PC-3 (cell line): Measurements from ENCODE around the gene CFAP299. TPM values are rescaled to one million over a fixed set of nuclear protein-coding genes. Genes with fewer than 3 reads are reported as not detected.
"Not testable (repeated sequence)": the region's sequence is repeated elsewhere in the genome, so short reads cannot be mapped to it uniquely, and the experiment has no call there.

Experiments
- ATAC-seq: fragments of 200-7000 bp; cut with Tn5 transposase; 2 replicates; pipeline ENCODE4 v1.9.1; 2020; ENCODE audit warnings: mild to moderate bottlenecking, moderate library complexity
- BruUV-seq: library from RNA; stranded (reverse); fragments of 400-500 nt; replicated peaks from 2 replicates; lab custom pipeline; 2021; lab: Mats Ljungman, UMichigan
- CTCF ChIA-PET: fragments of 300-600 bp; sonication (Branson Sonifier 250); formaldehyde crosslinking; loops from one replicate; lab custom pipeline; 2022; ENCODE audit warnings: antibody characterized with exemption; lab: Charles Lee
- POLR2A ChIA-PET: fragments of 300-600 bp; sonication (Branson Sonifier 250); formaldehyde crosslinking; loops from one replicate; lab custom pipeline; 2022; ENCODE audit warnings: antibody characterized with exemption; ENCODE audit not compliant: unreplicated experiment; lab: Charles Lee
- DNase-seq: peaks from one replicate; pipeline ENCODE4 v3.0.0-alpha.2; 2015
- H2AFZ ChIP-seq: fragments of 300-600 bp; sonication (generic); 2 replicates; pipeline ENCODE4 v1.6.0; 2016; ENCODE audit warnings: antibody characterized with exemption, low read length
- H3F3A ChIP-seq: fragments of 300-600 bp; sonication (generic); one replicate; pipeline ENCODE4 v1.6.0; 2017; ENCODE audit warnings: antibody characterized with exemption, low read length, control low read depth, mild to moderate bottlenecking; ENCODE audit not compliant: unreplicated experiment
- H3K27ac ChIP-seq: fragments of 300-600 bp; sonication (generic); 2 replicates; pipeline ENCODE4 v1.5.1; 2016; ENCODE audit warnings: mild to moderate bottlenecking, low read length
- H3K27me3 ChIP-seq: fragments of 300-600 bp; sonication (generic); 2 replicates; pipeline ENCODE4 v1.6.1; 2016; ENCODE audit warnings: low read length, mixed read lengths
- H3K36me3 ChIP-seq: fragments of 300-600 bp; sonication (generic); 2 replicates; pipeline ENCODE4 v1.6.1; 2016; ENCODE audit warnings: low read depth, mixed run types, low read length, mixed read lengths
- H3K4me1 ChIP-seq: fragments of 300-600 bp; sonication (generic); 2 replicates; pipeline ENCODE4 v1.5.1; 2016; ENCODE audit warnings: low read length; ENCODE audit not compliant: insufficient read depth
- H3K4me2 ChIP-seq: fragments of 300-600 bp; sonication (generic); 2 replicates; pipeline ENCODE4 v1.6.0; 2016; ENCODE audit warnings: low read length
- H3K4me3 ChIP-seq: fragments of 300-600 bp; sonication (generic); 2 replicates; pipeline ENCODE4 v1.5.1; 2016; ENCODE audit warnings: mild to moderate bottlenecking, low read length, mixed read lengths
- H3K79me2 ChIP-seq: fragments of 300-600 bp; sonication (generic); 2 replicates; pipeline ENCODE4 v1.6.1; 2017; ENCODE audit warnings: low read length, mixed read lengths
- H3K9ac ChIP-seq: fragments of 300-600 bp; sonication (generic); 2 replicates; pipeline ENCODE4 v1.6.0; 2016; ENCODE audit warnings: mild to moderate bottlenecking, low read length
- H3K9me2 ChIP-seq: fragments of 300-600 bp; sonication (generic); replicated peaks from 2 replicates; pipeline ENCODE4 v1.6.1; 2016; ENCODE audit warnings: mixed run types, low read length, mixed read lengths
- H3K9me3 ChIP-seq: fragments of 300-600 bp; sonication (generic); 2 replicates; pipeline ENCODE4 v1.6.1; 2016; ENCODE audit warnings: low read length, mixed read lengths
- H4K20me1 ChIP-seq: fragments of 300-600 bp; sonication (generic); 2 replicates; pipeline ENCODE4 v1.6.1; 2016; ENCODE audit warnings: low read length, mixed read lengths
- CTCF ChIP-seq: fragments of 300-600 bp; sonication (generic); conservative IDR thresholded peaks from 2 replicates; pipeline ENCODE4 v1.5.1; 2017; ENCODE audit warnings: antibody characterized with exemption, low read depth, mild to moderate bottlenecking, low read length
- EZH2 ChIP-seq: fragments of 300-600 bp; sonication (generic); IDR thresholded peaks from one replicate; pipeline ENCODE4 v1.6.1; 2017; ENCODE audit warnings: antibody characterized with exemption, mild to moderate bottlenecking, low read length; ENCODE audit not compliant: unreplicated experiment
- EZH2phosphoT487 ChIP-seq: fragments of 300-600 bp; sonication (generic); IDR thresholded peaks from 2 replicates; pipeline ENCODE4 v1.6.1; 2018; ENCODE audit warnings: mild to moderate bottlenecking, antibody characterized with exemption, low read length, borderline replicate concordance
- intact Hi-C: fragments of 100-400 bp; cut with micrococcal nuclease; formaldehyde crosslinking; loops from 2 replicates; pipeline ENCODE4 v1.9.0; 2023
- total RNA-seq: library from RNA; depleted of rRNA; stranded (reverse); fragments of >200 nt; gene quantifications from 2 replicates; pipeline ENCODE4 v1.2.3, GENCODE V29; 2014

The CFAP299 gene
- total RNA-seq, 1 experiment from 2014 or later: not detected

GRCh38 chr4:80637190-80637589 lies 301.7 kb downstream of the CFAP299 start:
- Histone ChIP-seq H3K4me2 (no peak overlapping the region), H3K4me1 (no peaks in the 10 kb centered on the region), H2AFZ (no peak overlapping the region), H3K36me3 (no peaks in the 10 kb centered on the region), H3K79me2 (no peaks in the 10 kb centered on the region), H3K27ac (no peak overlapping the region), H3K9me3 (no peaks in the 10 kb centered on the region), H3K9me2 (no peaks in the 10 kb centered on the region), H3K4me3 (no peak overlapping the region), H3F3A (no peaks in the 10 kb centered on the region), H3K9ac (no peak overlapping the region), H4K20me1 (no peaks in the 10 kb centered on the region), H3K27me3 (no peaks in the 10 kb centered on the region)
- BruUV-seq: no TSS peak
- CTCF ChIA-PET: no interaction called here
- POLR2A ChIA-PET: no interaction called here
- DNase-seq (no peak), ATAC-seq (no peak)
- intact Hi-C loops: no loop called here
- no peak for TF ChIP-seq EZH2phosphoT487
- TF ChIP-seq CTCF: no peak
- no peak for TF ChIP-seq EZH2

DNA sequence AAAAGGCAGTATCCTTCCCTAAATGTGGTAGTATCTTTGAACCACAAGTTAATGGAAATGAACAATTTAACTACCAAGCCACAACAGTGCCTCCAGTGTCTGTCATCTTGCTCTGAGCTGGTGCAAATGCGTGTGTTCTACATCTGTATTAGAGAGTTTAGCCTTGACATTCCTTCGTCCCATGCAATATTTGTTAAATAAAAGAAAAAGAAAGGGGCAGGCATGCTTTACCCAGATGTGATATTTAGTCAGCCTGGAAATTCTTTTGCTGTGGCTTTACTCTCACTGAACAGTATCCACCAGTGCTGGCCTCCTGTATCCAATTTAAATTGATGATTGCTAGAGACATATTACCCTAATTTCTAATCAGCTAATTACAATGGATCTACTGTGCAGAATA lies 310.5 kb downstream of the CFAP299 start:
- CTCF ChIA-PET: interaction anchor here (0.6 kb wide), 1 partner anchor 11 kb away, joined by 3 read pairs; no protein-coding TSS in a partner anchor
- no peaks in the 10 kb centered on the region for H3K36me3 ChIP-seq
- H3K9ac ChIP-seq: no peak overlapping the region
- no peaks in the 10 kb centered on the region for H3F3A ChIP-seq
- no peaks in the 10 kb centered on the region for H3K4me1 ChIP-seq
- ATAC-seq (no peak), DNase-seq (no peak)
- H4K20me1 ChIP-seq: no peaks in the 10 kb centered on the region
- no peaks in the 10 kb centered on the region for H3K9me2 ChIP-seq
- BruUV-seq: no TSS peak
- no peak overlapping the region for H3K4me2 ChIP-seq
- H3K9me3 ChIP-seq: no peaks in the 10 kb centered on the region
- no peaks in the 10 kb centered on the region for H3K79me2 ChIP-seq
- no peak overlapping the region for H3K27ac ChIP-seq
- TF ChIP-seq EZH2phosphoT487: no peak
- no peak for TF ChIP-seq EZH2
- TF ChIP-seq CTCF: no peak
- intact Hi-C loops: no loop called here
- POLR2A ChIA-PET: no interaction called here
- H2AFZ ChIP-seq: no peak overlapping the region
- H3K4me3 ChIP-seq: no peak overlapping the region
- H3K27me3 ChIP-seq: no peaks in the 10 kb centered on the region

GRCh38 chr4:80655662-80656061 lies 320.1 kb downstream of the CFAP299 start:
- Histone ChIP-seq H3K27ac (no peak overlapping the region), H3K9me3 (no peaks in the 10 kb centered on the region), H2AFZ (no peak overlapping the region), H3K4me2 (no peak overlapping the region), H3K79me2 (no peaks in the 10 kb centered on the region), H3K9me2 (no peaks in the 10 kb centered on the region), H3K4me1 (no peaks in the 10 kb centered on the region), H4K20me1 (no peaks in the 10 kb centered on the region), H3K4me3 (no peak overlapping the region), H3K9ac (no peak overlapping the region), H3F3A (no peaks in the 10 kb centered on the region), H3K36me3 (no peaks in the 10 kb centered on the region), H3K27me3 (no peaks in the 10 kb centered on the region)
- no peak for DNase-seq
- BruUV-seq: no TSS peak
- TF ChIP-seq CTCF (no peak), EZH2 (no peak), EZH2phosphoT487 (no peak)
- CTCF ChIA-PET: no interaction called here
- POLR2A ChIA-PET: no interaction called here
- ATAC-seq: no peak
- intact Hi-C loops: no loop called here

DNA sequence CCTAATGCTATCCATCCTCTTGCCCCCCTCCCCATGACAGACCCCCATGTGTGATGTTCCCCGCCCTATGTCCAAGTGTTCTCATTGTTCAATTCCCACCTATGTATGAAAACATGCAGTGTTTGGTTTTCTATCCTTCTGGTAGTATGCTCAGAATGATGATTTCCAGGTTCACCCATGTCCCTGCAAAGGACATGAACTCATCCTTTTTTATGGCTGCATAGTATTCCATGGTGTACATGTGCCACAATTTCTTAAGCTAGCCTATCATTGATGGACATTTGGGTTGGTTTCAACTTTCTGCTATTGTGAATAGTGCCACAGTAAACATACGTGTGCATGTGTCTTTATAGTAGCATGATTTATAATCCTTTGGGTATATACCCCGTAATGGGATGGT lies 334.6 kb downstream of the CFAP299 start:
- H3K4me1 ChIP-seq, H3K9me3 ChIP-seq, H3F3A ChIP-seq, H3K36me3 ChIP-seq, BruUV-seq, intact Hi-C loops, H2AFZ ChIP-seq, H3K27me3 ChIP-seq, H3K4me3 ChIP-seq, H3K9ac ChIP-seq, H3K27ac ChIP-seq, H4K20me1 ChIP-seq, DNase-seq, H3K9me2 ChIP-seq, H3K4me2 ChIP-seq, CTCF ChIA-PET, H3K79me2 ChIP-seq, ATAC-seq, POLR2A ChIA-PET: not testable (repeated sequence)
